HL-60/S4 (cell line): Measurements from ENCODE around the gene RAB9B.

Experiments
- in situ Hi-C: fragments of 300-500 bp; cut with MboI; formaldehyde crosslinking; loops from 2 replicates; pipeline ENCODE4 v1.14.3; 2022; ENCODE audit warnings: low sequenced_read_pairs

RAB9B gene

DNA sequence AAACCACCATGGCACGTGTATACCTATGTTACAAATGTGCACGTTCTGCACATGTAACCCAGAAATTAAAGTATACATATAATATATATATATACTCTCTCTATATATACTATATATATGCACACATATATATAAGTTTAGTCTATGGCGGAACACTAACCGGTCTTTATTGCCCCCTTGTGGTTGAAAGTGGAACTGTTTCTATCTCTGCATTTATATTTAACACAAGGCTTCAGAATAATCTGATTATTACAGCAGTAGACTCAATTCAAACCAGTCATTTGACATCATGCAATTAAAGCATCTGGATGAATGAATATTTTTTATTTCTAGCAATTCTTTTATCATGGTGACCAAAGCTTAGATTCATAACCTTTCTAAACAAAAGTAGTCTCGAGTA lies 14.6 kb downstream of the RAB9B start:
- in situ Hi-C loops = loop anchor here (25.0 kb wide), 1 partner anchor 280 kb away; no protein-coding TSS in a partner anchor

DNA sequence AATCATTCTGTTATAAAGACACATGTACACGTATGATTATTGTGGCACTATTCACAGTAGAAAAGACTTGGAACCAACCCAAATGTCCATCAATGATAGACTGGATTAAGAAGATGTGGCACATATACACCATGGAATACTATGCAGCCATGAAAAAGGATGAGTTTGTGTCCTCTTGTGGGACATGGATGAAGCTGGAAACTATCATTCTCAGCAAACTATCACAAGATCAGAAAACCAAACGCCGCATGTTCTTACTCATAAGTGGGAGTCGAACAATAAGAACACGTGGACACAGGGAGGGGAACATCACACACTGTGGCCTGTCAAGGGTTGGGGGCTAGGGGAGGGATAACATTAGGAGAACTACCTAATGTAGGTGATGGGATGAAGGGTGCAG lies 15.0 kb downstream of the RAB9B start:
- in situ Hi-C loops = loop anchor here (25.0 kb wide), 1 partner anchor 280 kb away; no protein-coding TSS in a partner anchor

DNA sequence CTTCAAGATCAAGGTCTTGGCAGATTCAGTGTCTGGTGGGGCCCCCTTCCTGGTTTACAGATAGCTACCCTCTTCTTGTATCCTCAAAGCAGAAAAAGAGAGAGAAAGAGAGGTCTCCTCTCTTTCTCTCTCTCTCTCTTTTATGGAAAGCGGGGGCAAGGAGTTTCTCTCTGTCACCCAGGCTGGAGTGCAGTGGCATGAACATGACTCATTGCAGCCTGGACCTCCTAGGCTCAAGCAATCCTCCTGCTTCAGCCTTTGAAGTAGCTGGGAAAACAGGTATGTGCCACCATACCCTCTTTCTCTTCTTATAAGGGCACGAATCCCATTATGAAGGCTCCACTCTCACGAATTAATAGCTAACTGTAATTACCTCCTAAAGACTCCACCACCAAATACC lies 20.2 kb downstream of the RAB9B start:
- in situ Hi-C loops = loop anchor here (25.0 kb wide), 1 partner anchor 275 kb away; no protein-coding TSS in a partner anchor

DNA sequence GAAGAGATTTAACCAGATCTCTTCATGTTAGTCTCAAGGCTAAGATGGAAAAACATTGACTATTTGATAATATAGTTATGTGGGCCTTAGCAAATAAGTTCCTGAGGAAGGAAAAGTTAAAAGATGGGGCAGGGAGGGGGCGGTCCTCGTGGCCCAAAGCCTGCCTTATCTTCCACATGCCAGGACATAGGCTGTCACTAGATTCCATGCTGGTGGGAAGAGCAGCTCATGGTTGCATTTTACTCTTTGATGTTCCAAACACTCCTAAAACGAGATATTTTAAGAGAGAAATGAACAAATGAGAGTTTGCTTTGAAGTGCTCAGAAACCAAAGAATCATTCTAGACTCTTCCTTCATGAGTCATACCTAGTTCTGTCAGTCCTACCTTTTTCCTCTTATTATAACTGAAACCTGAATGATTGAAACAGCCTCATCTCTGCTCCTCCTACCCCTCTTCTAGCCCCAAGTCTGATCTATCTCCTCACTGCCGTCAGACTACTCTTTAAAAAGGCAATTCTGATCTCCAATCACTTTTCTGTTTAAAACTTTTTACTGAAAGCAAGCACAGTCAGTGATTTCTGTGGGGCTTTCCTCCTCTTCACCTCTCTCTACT lies 25.1 kb downstream of the RAB9B start:
- in situ Hi-C loops = loop anchor here (25.0 kb wide), 1 partner anchor 270 kb away; no protein-coding TSS in a partner anchor

DNA sequence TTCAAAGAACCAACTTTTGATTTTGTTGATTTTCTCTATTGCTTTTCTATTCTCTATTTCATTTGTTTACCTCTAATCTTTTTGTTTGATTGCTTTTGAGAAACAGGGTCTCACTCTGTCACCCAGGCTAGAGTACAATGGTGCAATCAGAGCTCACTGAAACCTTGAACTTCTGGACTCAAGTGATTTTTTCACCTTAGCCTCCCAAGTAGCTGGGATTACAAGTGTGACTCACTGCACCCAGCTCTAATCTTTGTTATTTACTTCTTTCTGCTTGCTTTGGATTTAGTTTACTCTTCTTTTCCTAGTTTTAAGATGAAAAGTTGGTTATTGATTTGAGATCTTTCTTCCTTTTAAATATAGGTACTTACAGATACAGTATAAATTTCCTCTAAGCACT lies 26.2 kb downstream of the RAB9B start:
- in situ Hi-C loops = loop anchor here (25.0 kb wide), 1 partner anchor 269 kb away; no protein-coding TSS in a partner anchor

DNA sequence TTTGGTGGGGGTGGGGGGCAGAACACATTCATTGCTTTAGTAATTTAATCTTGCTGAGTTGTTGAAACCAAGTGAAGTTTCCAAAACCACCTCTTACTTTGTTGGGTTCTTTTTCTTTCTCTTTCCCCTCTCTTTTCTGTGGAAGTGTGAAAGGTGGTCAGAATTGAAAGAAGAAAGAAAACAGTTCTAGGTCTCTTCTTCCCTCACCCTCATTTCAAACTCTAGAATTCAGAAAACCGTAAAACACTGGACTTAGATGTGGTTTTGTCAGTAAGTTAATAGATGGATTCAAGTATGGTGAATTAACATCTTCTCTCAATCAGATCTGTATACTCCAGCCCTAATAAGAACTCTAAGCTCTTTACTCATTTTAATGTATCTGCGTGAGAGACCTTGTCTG lies 31.7 kb downstream of the RAB9B start:
- in situ Hi-C loops = loop anchor here (25.0 kb wide), 1 partner anchor 263 kb away; no protein-coding TSS in a partner anchor

GRCh38 chrX:103797691-103798090 lies 34.4 kb downstream of the RAB9B start:
- in situ Hi-C loops = no loop called here

GRCh38 chrX:103794119-103794518 lies 37.9 kb downstream of the RAB9B start:
- in situ Hi-C loops = no loop called here

DNA sequence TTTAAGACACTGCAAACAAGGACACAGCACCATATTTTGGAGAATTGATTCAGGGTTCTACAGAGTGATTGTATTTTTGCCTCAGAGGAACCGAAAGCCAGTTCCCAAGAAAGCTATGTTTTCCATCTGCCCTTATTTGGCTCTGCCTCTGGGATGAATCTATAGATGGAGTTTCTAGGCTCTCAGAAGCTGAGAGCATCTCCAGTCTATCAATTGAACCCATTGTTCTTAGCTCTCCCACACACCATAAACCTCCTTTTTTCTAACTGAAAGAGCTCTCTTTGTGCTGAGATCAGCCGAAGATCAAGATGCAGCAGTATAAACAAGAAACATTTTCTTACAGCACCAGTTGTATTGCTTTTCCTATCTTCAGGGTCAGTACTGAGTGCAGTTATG lies 38.5 kb downstream of the RAB9B start:
- in situ Hi-C loops = no loop called here

DNA sequence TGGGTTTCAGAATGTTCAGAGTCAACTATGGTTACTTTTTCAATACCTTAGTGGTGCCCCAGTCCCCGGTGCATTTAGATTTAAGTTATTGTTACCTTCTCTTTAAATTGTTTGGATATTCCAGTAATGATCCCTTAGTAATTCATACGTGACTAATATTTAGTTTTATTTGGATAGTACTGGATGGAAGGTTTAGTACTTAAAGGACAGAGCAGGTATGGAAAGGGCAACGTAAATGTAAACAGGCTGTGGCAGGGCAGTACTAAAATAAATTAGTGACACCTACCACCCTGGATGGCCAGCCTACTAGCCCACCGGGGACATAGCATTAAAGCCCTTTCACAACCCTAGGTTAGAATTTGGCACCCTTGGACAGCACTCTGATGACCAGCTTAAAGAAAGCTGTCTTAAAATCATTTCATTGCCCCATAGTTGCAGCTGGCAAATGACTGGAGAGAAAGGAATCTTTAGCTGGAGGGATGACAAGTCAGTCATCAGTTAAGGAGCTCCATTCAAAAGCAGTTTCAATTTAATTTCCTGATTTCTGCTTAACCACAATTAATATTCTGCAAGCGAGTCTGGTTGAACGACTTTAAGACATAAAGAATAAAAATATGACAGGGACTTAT lies 39.0 kb downstream of the RAB9B start:
- in situ Hi-C loops = no loop called here

DNA sequence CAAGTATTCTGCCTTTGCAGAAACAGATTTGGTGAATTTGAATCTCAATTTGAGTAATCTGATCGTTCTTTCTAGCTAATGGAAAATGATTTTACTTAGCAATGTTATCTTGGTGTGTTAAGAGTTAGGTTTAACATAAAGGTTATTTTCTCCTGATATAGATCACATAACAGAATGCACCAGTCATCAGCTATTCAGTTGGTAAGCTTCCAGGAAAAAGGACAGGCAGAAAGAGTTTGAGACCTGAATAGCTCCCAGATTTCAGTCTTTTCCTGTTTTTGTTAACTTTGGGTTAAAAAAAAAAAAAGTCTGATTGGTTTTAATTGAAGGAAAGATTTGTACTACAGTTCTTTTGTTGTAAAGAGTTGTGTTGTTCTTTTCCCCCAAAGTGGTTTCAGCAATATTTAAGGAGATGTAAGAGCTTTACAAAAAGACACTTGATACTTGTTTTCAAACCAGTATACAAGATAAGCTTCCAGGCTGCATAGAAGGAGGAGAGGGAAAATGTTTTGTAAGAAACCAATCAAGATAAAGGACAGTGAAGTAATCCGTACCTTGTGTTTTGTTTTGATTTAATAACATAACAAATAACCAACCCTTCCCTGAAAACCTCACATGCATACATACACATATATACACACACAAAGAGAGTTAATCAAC lies 40.1 kb downstream of the RAB9B start:
- in situ Hi-C loops = no loop called here

DNA sequence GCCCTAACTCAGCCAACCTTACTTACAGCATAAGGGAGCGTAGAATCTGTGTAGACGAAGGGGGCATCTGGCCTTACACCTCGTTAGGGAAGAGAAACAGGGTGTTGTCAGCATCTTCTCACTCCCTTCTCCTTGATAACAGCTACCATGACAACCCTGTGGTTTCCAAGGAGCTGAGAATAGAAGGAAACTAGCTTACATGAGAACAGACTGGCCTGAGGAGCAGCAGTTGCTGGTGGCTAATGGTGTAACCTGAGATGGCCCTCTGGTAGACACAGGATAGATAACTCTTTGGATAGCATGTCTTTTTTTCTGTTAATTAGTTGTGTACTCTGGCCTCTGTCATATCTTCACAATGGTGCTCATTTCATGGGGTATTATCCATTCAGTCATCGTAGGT lies 40.8 kb downstream of the RAB9B start:
- in situ Hi-C loops = no loop called here

GRCh38 chrX:103789004-103789403 lies 43.1 kb downstream of the RAB9B start:
- in situ Hi-C loops = no loop called here

DNA sequence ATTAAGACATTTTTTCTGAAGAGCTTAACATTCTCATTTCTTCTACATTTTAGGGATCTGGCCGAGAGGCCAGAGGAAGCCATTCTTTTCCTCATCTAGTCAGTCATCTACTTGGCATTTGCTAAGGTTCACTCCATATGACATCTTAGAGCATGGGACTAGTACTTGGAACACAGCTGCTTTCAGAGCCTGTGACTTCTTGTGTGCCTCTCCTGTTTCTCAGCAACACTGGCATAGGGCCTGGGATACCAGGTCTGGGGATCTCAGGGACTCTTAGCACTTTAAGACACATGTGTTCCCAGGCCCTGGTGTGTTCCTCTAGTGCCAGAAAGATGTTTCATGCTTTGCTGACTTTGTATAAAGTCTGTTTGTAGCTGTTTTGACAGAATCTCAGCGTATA lies 48.1 kb downstream of the RAB9B start:
- in situ Hi-C loops = no loop called here

DNA sequence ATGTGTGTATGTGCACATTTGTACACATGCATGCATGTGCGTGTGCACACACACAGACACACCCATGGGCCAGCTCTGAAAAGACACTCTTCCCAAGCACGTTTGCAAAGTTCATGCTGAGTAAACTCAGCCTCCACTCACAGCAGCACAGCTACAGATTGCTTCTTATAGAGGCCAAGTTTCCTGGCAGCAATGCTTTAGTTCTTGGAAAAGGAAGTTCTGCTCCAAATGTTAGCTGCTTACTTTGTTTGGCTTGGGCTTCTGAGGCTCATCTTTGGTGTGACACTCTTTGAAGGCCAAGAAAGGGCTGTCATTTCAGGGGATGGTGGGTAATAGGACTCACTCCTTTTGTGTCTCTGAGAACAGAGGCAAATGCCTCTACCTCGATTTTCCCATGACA lies 48.9 kb downstream of the RAB9B start:
- in situ Hi-C loops = no loop called here

DNA sequence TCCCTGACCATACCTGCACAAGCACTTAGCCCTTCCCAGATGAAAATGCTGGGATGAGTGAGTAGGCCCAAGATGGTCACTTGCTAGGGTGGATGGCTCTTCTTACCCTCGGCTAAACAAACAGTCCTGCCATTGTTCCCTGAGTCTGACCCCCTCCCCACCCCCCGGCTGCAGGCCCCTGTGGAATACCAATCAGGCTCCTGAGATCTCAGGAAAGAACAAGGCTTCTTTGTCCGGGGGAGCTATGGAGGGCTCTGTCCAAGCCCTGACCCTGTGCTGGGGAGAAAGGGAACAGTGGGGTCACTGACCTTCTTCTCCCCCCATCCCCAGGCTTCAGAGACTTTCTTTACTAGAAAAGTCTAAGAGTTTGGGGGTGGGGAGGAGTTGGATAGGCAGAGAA lies 49.4 kb downstream of the RAB9B start:
- in situ Hi-C loops = no loop called here

DNA sequence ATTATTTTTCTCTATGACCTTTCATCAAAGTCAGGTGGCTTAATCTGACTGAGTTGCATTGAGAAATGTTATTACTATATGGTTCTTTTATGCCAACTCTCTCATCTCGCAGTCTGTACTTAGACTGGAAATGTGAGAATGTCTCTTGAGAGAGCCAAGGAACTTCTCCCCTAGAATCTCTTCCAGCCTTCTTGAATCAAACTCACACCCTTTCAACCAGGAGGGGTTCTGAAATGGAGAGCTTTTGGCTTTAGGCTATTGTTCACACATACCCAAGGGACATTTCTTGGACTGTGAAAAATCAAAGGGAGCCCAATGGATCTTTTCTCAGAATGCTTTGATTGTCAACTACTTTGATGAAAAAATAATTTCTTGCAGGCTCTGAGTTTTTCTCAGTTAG lies 50.4 kb downstream of the RAB9B start:
- in situ Hi-C loops = no loop called here

DNA sequence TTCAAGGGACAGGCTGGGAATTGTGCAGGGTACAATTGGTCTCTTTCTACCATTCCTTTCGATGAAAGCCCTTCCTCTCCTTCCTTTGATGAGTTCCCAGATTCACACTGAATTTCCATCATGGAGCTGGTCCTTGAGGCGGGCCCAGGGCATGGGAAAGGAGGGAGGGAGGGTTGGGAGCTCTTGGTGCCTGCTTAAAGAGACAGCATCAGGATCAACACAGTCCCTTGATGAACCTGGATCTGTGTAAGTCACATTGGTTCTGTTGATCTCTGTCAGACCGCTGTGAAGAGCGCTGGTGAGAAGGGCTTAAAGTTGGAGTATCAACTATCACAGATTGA lies 51.0 kb downstream of the RAB9B start:
- in situ Hi-C loops = no loop called here

DNA sequence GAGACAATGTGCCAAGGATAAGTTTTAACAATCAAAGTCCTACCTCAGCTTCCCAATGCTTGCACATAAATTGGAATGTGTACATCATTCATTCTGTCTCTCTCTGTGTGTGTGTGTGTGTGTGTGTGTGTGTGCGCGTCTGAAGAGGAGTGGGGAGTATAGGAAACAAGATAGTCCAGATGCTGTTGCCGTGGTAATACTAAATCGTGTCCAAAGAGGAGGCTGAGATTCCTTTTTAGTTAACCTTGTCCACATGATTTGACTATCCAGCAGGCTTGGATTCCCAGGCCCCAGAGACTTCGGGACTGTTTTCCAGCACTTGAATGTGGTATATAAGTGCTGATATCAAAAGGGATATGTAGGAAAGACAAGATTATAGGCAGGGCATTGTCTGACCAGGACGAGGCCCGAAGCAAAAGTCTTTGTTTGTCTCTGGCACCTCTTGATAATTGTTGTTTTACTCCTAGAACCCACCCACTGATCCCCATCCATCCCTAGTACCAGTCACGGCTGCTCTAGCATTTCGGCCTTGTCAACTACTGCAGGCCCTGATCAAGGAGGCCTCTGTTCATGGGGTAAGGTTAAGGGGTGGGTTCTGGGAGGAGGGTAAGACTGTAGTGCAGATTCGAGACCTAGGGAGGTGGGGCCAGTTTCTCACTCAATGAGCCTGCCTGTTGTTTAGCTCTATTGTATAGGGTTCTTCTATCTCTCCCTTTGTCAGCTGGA lies 51.6 kb downstream of the RAB9B start:
- in situ Hi-C loops = no loop called here

DNA sequence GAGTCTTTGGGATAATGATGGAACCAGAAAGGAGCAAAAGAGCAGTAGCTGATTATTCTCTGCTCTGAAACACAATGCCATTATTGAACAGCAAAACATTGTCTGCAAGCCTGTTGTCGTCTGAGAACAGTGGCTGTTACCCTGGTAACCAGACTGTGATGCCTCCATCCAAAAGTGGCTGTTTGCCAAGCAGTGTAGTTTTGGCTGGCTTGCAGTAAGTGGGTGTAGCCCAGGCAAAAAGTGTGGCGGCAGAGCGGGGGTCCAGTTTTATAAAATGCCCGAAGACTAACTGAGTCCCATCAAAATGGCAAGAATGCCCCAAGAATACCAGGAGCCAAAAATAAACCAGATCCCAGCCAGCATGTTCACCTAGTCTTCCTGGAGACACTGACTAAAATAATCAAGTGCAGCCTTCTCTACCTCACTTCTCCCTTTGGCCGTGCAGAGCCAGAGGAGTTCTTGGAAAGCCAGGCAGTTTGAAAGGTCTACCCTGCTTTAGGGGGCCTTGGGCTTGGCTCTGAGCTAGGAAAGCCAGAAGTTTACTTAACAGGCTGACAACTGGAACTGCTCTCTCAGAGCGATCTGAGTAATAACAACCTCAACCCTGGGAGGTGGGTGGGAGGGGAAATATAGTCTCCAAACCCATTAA lies 52.8 kb downstream of the RAB9B start:
- in situ Hi-C loops = no loop called here

GRCh38 chrX:103776546-103776945 lies 55.5 kb downstream of the RAB9B start, which contains the start of gene PLP1:
Gene PLP1, plus strand, starts transcription at chrX:103776840. Its CDS starts 156 bp downstream, at chrX:103776996.
- in situ Hi-C loops = no loop called here
